HG02571 (cell line): ENCODE measurements around the gene TNNT2.

Experiments used
- ATAC-seq: cut with Tn5 transposase; IDR thresholded peaks from one replicate; pipeline ENCODE4 v1.9.1; 2021; ENCODE audit warnings: mild to moderate bottlenecking, moderate library complexity; ENCODE audit not compliant: unreplicated experiment

The TNNT2 gene

GRCh38 chr1:201336711-201337450, 40.6 kb downstream of the TNNT2 start:
- ATAC-seq = no peak

- ATAC-seq = no peak
These were observed 41.6 kb downstream of the TNNT2 start for GRCh38 chr1:201335901-201336300.

GRCh38 chr1:201335174-201335870, 42.2 kb downstream of the TNNT2 start:
- no peak for ATAC-seq

- ATAC-seq = no peak
These were observed 42.9 kb downstream of the TNNT2 start for GRCh38 chr1:201334325-201335173.

- no peak for ATAC-seq
These were observed 44.7 kb downstream of the TNNT2 start for GRCh38 chr1:201332616-201333335.

GRCh38 chr1:201332021-201332420, 45.5 kb downstream of the TNNT2 start:
- ATAC-seq = no peak

GRCh38 chr1:201331166-201331565, 46.3 kb downstream of the TNNT2 start:
- no peak for ATAC-seq

- no peak for ATAC-seq
These were observed 46.9 kb downstream of the TNNT2 start for GRCh38 chr1:201330541-201330940.

GRCh38 chr1:201329801-201330200, 47.7 kb downstream of the TNNT2 start:
- ATAC-seq = no peak

GRCh38 chr1:201329286-201329685, 48.2 kb downstream of the TNNT2 start:
- no peak for ATAC-seq

GRCh38 chr1:201328576-201328975, 48.9 kb downstream of the TNNT2 start:
- ATAC-seq = no peak

- no peak for ATAC-seq
These were observed 49.7 kb downstream of the TNNT2 start for GRCh38 chr1:201327687-201328240.

- no peak for ATAC-seq
These were observed 50.8 kb downstream of the TNNT2 start for GRCh38 chr1:201326710-201327109.

- ATAC-seq = no peak
These were observed 51.8 kb downstream of the TNNT2 start for GRCh38 chr1:201325678-201326060.

GRCh38 chr1:201324821-201325677, 52.4 kb downstream of the TNNT2 start:
- ATAC-seq = no peak

GRCh38 chr1:201324306-201324705, 53.2 kb downstream of the TNNT2 start:
- ATAC-seq = no peak

GRCh38 chr1:201322653-201323510, 54.6 kb downstream of the TNNT2 start:
- no peak for ATAC-seq

GRCh38 chr1:201321826-201322390, 55.6 kb downstream of the TNNT2 start:
- no peak for ATAC-seq
